ENCODE results near the gene BNIP5. TPM values are rescaled to one million over a fixed set of nuclear protein-coding genes. Genes with fewer than 3 reads are reported as not detected.

The BNIP5 gene
- total RNA-seq, 1 experiment from 2014 or later: 0.94 TPM

DNA sequence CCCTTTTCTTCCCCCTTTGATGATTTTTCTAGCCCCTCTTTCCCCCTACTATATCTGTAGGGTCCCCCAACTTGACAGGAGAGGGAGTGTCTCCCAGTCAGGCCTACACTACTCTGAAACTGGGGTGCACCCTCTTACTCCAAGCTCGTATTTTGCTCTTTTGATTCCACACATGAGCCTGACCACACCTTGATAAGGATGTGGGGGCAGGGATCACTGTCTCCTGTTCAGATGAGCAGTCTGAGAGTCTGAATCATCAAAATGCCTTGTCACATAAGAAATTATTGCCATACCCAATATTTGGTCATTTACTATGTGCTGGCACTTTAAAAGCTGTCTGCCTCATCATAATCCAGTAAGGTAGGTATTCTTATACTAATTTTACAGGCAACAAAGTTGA lies 50.9 kb downstream of the BNIP5 start:
- peaks cover 31% of the 10 kb centered on the region for H3K27me3 Mint-ChIP-seq (ENCODE audit: unreplicated experiment)
- no peaks in the 10 kb centered on the region for H3K9me3 Mint-ChIP-seq (ENCODE audit: low read depth, unreplicated experiment)
- DNase-seq: no peak
- H3K36me3 Mint-ChIP-seq (ENCODE audit: insufficient read depth, unreplicated experiment): no peaks in the 10 kb centered on the region
- no peak overlapping the region for H3K4me3 Mint-ChIP-seq (ENCODE audit: low read depth, unreplicated experiment)
- CTCF ChIA-PET: no interaction called here
- intact Hi-C loops (cut with micrococcal nuclease; ENCODE audit: unreplicated experiment): no loop called here
- TF ChIP-seq, protein P1, sequence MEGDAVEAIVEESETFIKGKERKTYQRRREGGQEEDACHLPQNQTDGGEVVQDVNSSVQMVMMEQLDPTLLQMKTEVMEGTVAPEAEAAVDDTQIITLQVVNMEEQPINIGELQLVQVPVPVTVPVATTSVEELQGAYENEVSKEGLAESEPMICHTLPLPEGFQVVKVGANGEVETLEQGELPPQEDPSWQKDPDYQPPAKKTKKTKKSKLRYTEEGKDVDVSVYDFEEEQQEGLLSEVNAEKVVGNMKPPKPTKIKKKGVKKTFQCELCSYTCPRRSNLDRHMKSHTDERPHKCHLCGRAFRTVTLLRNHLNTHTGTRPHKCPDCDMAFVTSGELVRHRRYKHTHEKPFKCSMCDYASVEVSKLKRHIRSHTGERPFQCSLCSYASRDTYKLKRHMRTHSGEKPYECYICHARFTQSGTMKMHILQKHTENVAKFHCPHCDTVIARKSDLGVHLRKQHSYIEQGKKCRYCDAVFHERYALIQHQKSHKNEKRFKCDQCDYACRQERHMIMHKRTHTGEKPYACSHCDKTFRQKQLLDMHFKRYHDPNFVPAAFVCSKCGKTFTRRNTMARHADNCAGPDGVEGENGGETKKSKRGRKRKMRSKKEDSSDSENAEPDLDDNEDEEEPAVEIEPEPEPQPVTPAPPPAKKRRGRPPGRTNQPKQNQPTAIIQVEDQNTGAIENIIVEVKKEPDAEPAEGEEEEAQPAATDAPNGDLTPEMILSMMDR (IDR thresholded peaks at IDR 0.05; ENCODE audit: unreplicated experiment): no peak
- peaks cover 26% of the 10 kb centered on the region for H3K4me1 Mint-ChIP-seq (ENCODE audit: low read depth, unreplicated experiment)
- BruUV-seq (replicated peaks): no TSS peak
- H3K27ac Mint-ChIP-seq (ENCODE audit: unreplicated experiment): no peak overlapping the region

DNA sequence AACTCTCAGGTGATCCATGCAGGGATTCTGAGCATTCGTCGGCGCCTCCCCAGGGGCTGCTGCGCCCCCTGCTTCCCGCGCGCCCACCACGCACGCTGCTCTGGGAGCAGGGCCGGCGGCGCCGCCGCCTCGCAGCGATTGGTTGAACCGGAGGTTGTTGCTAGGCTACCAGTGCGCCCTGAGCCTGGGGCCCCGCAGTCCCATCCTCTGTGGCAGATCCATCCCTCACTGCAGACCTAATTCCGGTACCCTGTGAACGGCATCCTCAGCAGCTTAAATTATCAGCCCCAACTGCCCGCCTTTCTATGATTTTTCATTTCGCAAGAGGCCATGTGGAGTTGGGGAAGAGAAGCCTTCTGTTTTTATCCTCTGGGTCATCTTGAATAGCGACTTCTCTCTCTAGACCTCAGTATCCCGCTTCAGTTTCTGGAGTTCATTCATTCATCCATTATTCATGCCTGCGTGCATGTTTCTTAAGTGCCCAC lies 51.5 kb downstream of the BNIP5 start:
- no peaks in the 10 kb centered on the region for H3K9me3 Mint-ChIP-seq (ENCODE audit: low read depth, unreplicated experiment)
- CTCF ChIA-PET: interaction anchor here (0.5 kb wide), 1 partner anchor 311 kb away, joined by 3 read pairs; no protein-coding TSS in a partner anchor

DNA sequence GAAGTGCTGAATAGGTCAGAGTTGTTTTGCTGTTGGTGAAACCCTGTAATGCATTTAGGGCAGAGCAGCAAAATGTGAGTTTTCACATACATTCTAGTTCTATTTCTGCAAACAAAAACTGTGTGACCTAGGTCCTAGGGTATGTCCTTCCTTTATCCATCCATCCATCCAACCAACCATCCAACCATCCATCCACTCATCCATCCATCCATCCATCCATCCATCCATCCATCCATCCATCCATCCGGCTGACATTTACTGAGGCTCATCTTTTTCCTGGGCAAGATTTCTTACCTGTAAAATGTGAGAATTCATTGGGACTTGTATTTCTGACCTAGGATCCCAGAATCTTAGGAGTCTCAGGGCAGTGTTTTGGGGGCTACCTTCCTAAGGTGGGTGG lies 52.3 kb downstream of the BNIP5 start:
- intact Hi-C loops (cut with micrococcal nuclease; ENCODE audit: unreplicated experiment): no loop called here
- H3K36me3 Mint-ChIP-seq (ENCODE audit: insufficient read depth, unreplicated experiment): no peaks in the 10 kb centered on the region
- H3K9me3 Mint-ChIP-seq (ENCODE audit: low read depth, unreplicated experiment): no peaks in the 10 kb centered on the region
- BruUV-seq (replicated peaks): no TSS peak
- TF ChIP-seq, protein P1 (IDR thresholded peaks at IDR 0.05; ENCODE audit: unreplicated experiment): no peak
- peaks cover 41% of the 10 kb centered on the region for H3K27me3 Mint-ChIP-seq (ENCODE audit: unreplicated experiment)
- peaks cover 12% of the 10 kb centered on the region for H3K4me1 Mint-ChIP-seq (ENCODE audit: low read depth, unreplicated experiment)
- CTCF ChIA-PET: no interaction called here
- no peak overlapping the region for H3K27ac Mint-ChIP-seq (ENCODE audit: unreplicated experiment)
- no peak for DNase-seq
- no peak overlapping the region for H3K4me3 Mint-ChIP-seq (ENCODE audit: low read depth, unreplicated experiment)

More for the DNA sequence above, 51.5 kb downstream of the BNIP5 start:
- no peak overlapping the region for H3K4me3 Mint-ChIP-seq (ENCODE audit: low read depth, unreplicated experiment)
- BruUV-seq (replicated peaks): no TSS peak
- intact Hi-C loops (cut with micrococcal nuclease; ENCODE audit: unreplicated experiment): no loop called here
- peaks cover 37% of the 10 kb centered on the region for H3K27me3 Mint-ChIP-seq (ENCODE audit: unreplicated experiment)
- H3K27ac Mint-ChIP-seq (ENCODE audit: unreplicated experiment): no peak overlapping the region
- DNase-seq: no peak
- H3K4me1 Mint-ChIP-seq (ENCODE audit: low read depth, unreplicated experiment): peaks cover 20% of the 10 kb centered on the region
- H3K36me3 Mint-ChIP-seq (ENCODE audit: insufficient read depth, unreplicated experiment): no peaks in the 10 kb centered on the region
- TF ChIP-seq, protein P1 (IDR thresholded peaks at IDR 0.05; ENCODE audit: unreplicated experiment): no peak

DNA sequence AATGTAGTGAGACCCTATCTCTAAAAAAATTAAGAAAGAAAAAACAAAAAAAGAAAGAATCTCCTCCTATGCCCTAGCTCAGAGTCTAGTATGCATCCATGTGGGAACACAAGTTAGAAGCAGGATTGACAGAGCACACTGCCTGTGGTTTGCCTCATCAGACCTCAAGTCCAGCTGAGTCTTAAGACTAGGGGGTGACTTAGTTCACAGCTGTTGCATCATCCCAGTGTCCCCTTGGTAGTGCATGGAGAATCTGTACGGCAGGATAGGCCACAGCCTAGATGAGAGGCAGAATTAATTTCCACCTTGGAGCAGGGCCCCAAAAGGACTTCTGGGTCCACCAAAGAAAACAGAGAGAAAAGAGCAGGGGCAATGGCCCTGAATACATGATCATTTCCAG lies 53.1 kb downstream of the BNIP5 start:
- H3K4me1 Mint-ChIP-seq (ENCODE audit: low read depth, unreplicated experiment): peaks cover 9% of the 10 kb centered on the region
- no peaks in the 10 kb centered on the region for H3K36me3 Mint-ChIP-seq (ENCODE audit: insufficient read depth, unreplicated experiment)
- H3K4me3 Mint-ChIP-seq (ENCODE audit: low read depth, unreplicated experiment): no peak overlapping the region
- BruUV-seq (replicated peaks): no TSS peak
- TF ChIP-seq, protein P1 (IDR thresholded peaks at IDR 0.05; ENCODE audit: unreplicated experiment): no peak
- no peaks in the 10 kb centered on the region for H3K9me3 Mint-ChIP-seq (ENCODE audit: low read depth, unreplicated experiment)
- intact Hi-C loops (cut with micrococcal nuclease; ENCODE audit: unreplicated experiment): no loop called here
- CTCF ChIA-PET: no interaction called here
- H3K27me3 Mint-ChIP-seq (ENCODE audit: unreplicated experiment): peaks cover 48% of the 10 kb centered on the region
- no peak for DNase-seq
- H3K27ac Mint-ChIP-seq (ENCODE audit: unreplicated experiment): no peak overlapping the region

Measured in Calu3 (cell line).